Tibial artery (tissue), 4 donors: ENCODE data around the gene CDC42EP5.

Experiments
- DNase-seq, 2 donors: peaks; one replicate each; pipeline ENCODE4 v3.0.0-alpha.2; 2019
- H3K27ac ChIP-seq, 2 donors: fragments of 200-600 bp; sonication (generic) in 1 of 2; 1 replicate in 1 of 2; 2 replicates in 1 of 2; pipeline ENCODE4 v1.5.1; 2018 to 2019; ENCODE audit warnings: mild to moderate bottlenecking in 1 of 2
- H3K27me3 ChIP-seq, 2 donors: fragments of 200-600 bp; sonication (generic) in 1 of 2; one replicate each; pipeline versions ENCODE4 v1.5.1 to v1.6.0; 2016 to 2019
- H3K36me3 ChIP-seq, 3 donors: fragments of 200-600 bp; sonication (generic) in 2 of 3; one replicate each; pipeline ENCODE4 v1.5.1; 2016 to 2019; ENCODE audit warnings: mild to moderate bottlenecking in 2 of 3
- H3K4me1 ChIP-seq, 4 donors: fragments of 200-600 bp; sonication (generic) in 2 of 4; 1 replicate in 3 of 4; 2 replicates in 1 of 4; pipeline ENCODE4 v1.5.1; 2016 to 2019
- H3K4me3 ChIP-seq, 2 donors: fragments of 200-600 bp; sonication (generic) in 1 of 2; 1 replicate in 1 of 2; 2 replicates in 1 of 2; pipeline ENCODE4 v1.5.1; 2018 to 2019; ENCODE audit warnings: mild to moderate bottlenecking in 2 of 2
- H3K9me3 ChIP-seq, 3 donors: fragments of 200-600 bp; sonication (generic) in 1 of 3; one replicate each; pipeline ENCODE4 v1.5.1; 2016 to 2019
- CTCF ChIP-seq, 2 experiments: fragments of 200-600 bp in 1 of 2; fragments of 450-650 bp in 1 of 2; IDR thresholded peaks; one replicate each; pipeline ENCODE4 v1.5.1; 2017 to 2019; ENCODE audit warnings: antibody characterized with exemption in 2 of 2, mild to moderate bottlenecking in 1 of 2, moderate library complexity in 1 of 2
- intact Hi-C: fragments of 100-400 bp; cut with DNase I; formaldehyde crosslinking; loops from one replicate; pipeline ENCODE4 v1.15.0; 2023; ENCODE audit warnings: low total_unique reads

CDC42EP5 gene

GRCh38 chr19:54458648-54459281 lies 14.3 kb downstream of the CDC42EP5 start:
- Histone ChIP-seq H3K4me3 (no peak overlapping the region), H3K36me3 (peaks cover 76 to 84% (median 79%) of the 10 kb centered on the region in 3 donors), H3K27me3 (no peaks in the 10 kb centered on the region), H3K4me1 (peaks cover 6 to 34% (median 21%) of the 10 kb centered on the region in 4 donors), H3K27ac (no peak overlapping the region), H3K9me3 (no peaks in the 10 kb centered on the region)
- intact Hi-C loops: no loop called here
- DNase-seq: no peak
- TF ChIP-seq CTCF (IDR thresholded peaks at IDR 0.05): no peak

DNA sequence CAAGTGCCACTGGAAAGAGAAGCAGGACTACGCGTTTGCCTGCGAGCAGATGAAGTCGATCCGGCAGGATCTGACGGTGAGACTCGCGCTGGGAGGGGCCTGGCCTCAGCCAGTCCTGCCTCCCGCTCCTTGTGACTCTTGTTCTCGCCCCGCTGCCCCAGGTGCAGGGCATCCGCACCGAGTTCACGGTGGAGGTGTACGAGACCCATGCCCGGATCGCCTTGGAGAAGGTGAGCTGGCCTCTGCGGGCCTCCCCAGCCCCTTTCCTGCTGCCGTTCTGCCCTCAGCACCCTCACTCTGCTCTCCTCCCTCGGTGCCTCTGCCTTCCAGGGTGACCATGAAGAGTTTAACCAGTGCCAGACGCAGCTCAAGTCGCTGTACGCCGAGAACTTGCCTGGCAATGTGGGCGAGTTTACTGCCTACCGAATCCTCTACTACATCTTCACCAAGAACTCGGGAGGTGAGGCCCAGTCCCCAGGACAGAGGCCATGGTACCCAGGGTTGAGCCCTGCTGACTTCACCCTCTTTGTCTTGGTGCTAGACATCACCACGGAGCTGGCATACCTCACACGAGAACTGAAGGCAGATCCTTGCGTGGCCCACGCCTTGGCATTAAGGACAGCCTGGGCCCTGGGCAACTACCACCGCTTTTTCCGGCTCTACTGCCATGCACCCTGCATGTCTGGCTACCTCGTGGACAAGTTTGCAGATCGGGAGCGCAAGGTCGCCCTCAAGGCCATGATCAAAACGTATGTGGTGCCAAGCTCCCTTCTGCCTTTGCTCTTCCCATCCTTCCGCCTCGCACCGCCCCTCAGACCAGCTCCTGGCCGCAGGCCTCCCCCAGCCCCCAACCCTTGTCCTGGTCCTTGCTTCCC lies 15.1 kb downstream of the CDC42EP5 start:
- no peaks in the 10 kb centered on the region for H3K9me3 ChIP-seq
- TF ChIP-seq CTCF (IDR thresholded peaks at IDR 0.05): no peak
- H3K27me3 ChIP-seq: no peaks in the 10 kb centered on the region
- H3K27ac ChIP-seq: no peak overlapping the region
- H3K4me1 ChIP-seq: peaks cover 6 to 34% (median 21%) of the 10 kb centered on the region in 4 donors
- intact Hi-C loops: no loop called here
- no peak overlapping the region for H3K4me3 ChIP-seq
- DNase-seq: no peak
- H3K36me3 ChIP-seq: peaks cover 84 to 92% (median 86%) of the 10 kb centered on the region in 3 donors

DNA sequence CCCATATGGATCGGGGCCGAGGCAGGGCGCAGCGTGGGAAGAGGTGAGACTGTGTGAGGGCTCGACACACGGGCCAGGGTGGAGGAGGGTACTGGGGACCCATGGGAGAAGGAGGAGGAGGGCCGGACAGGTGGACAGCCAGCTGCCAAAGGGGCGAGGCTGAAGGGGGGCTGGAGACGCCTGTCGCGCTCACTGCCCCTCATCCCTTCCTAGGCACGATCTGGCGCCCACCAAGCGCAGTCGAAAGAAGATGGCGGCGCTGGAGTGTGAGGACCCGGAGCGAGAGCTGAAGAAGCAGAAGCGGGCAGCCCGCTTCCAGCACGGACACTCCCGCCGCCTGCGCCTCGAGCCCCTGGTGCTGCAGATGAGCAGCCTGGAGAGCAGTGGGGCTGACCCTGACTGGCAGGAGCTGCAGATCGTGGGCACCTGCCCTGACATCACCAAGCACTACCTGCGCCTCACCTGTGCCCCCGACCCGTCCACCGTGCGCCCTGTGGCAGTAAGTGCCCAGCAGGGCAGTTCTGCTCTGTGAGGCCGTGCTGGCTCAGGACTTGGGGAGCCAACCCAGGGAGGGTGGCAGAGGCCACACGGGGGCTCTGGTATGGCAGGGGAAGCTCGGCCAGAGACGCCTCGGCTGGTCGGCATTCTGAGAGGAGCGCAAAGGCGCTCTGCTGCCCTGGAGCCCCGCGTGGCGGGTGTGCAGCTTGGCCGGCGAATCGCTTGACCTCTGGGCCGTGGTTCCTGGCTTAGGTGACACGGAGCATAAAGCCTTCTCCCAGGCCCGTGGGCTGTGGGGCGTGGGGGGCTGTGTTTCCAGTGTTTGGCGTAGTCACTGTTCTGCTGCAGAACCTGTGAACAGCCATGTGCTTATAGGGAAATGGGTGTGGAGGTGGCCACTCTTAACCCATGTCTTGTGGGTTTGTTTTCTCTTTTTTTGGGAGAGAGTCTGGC lies 16.4 kb downstream of the CDC42EP5 start:
- Histone ChIP-seq H3K4me1 (peaks cover 0 to 37% (median 15%) of the 10 kb centered on the region in 4 donors), H3K4me3 (no peak overlapping the region), H3K27me3 (no peaks in the 10 kb centered on the region), H3K9me3 (no peaks in the 10 kb centered on the region), H3K36me3 (peaks cover 94 to 100% (median 99%) of the 10 kb centered on the region in 3 donors), H3K27ac (no peak overlapping the region)
- DNase-seq: no peak
- no peak for TF ChIP-seq CTCF (IDR thresholded peaks at IDR 0.05)
- intact Hi-C loops: no loop called here

- intact Hi-C loops: no loop called here
- Histone ChIP-seq H3K4me3 (no peak overlapping the region), H3K27me3 (no peaks in the 10 kb centered on the region), H3K27ac (no peak overlapping the region), H3K4me1 (peaks cover 0 to 43% (median 18%) of the 10 kb centered on the region in 4 donors), H3K9me3 (no peaks in the 10 kb centered on the region), H3K36me3 (peaks cover 97 to 100% (median 100%) of the 10 kb centered on the region in 3 donors)
- TF ChIP-seq CTCF (IDR thresholded peaks at IDR 0.05): no peak
- no peak for DNase-seq
Measured at GRCh38 chr19:54455786-54456422, 17.2 kb downstream of the CDC42EP5 start.
